HCT116 (cell line): Measurements from ENCODE around the gene BTG1. TPM values are rescaled to one million over a fixed set of nuclear protein-coding genes. Genes with fewer than 3 reads are reported as not detected.

ENCODE experiments used
- ATAC-seq: fragments of 200-7000 bp; cut with Tn5 transposase; 2 replicates; pipeline ENCODE4 v1.9.1; 2020; ENCODE audit warnings: mild to moderate bottlenecking, moderate library complexity
- BruUV-seq: library from RNA; stranded (reverse); fragments of 400-500 nt; replicated peaks from 2 replicates; lab custom pipeline; 2021; lab: Mats Ljungman, UMichigan
- CTCF ChIA-PET: fragments of 300-600 bp; sonication (Branson Sonifier 250); formaldehyde crosslinking; loops from one replicate; lab custom pipeline; 2021; ENCODE audit warnings: antibody characterized with exemption; lab: Charles Lee
- POLR2A ChIA-PET: fragments of 300-600, 350-600 bp; sonication (Branson Sonifier 250); formaldehyde crosslinking; loops from one replicate; lab custom pipeline; 2021; ENCODE audit warnings: antibody characterized with exemption; lab: Charles Lee
- RAD21 ChIA-PET, 2 experiments: fragments of 300-600 bp; sonication (Branson Sonifier 250); formaldehyde crosslinking; loops; one replicate each; lab custom pipeline; 2023; ENCODE audit warnings: low total read pairs in 2 of 2; ENCODE audit not compliant: uncharacterized antibody in 2 of 2, unreplicated experiment in 2 of 2, low non-redundant PET in 1 of 2; lab: Charles Lee
- DNase-seq: peaks from one replicate; pipeline ENCODE4 v3.0.0-alpha.2; 2010; ENCODE audit warnings: low read depth, low spot score
- H2AFZ ChIP-seq: fragments of 200-600 bp; shearing (Covaris generic), sonication (generic); 2 replicates; pipeline ENCODE4 v1.6.1; 2017; ENCODE audit warnings: low read depth, mixed run types, mixed read lengths, antibody characterized with exemption, low read length; ENCODE audit not compliant: poor library complexity, severe bottlenecking
- H3K27ac ChIP-seq: 2 replicates; pipeline ENCODE4 v1.5.1; 2012; ENCODE audit warnings: low read depth, low read length
- H3K27me3 ChIP-seq: fragments of 200-600 bp; sonication (generic); 2 replicates; pipeline ENCODE4 v1.6.1; 2016; ENCODE audit warnings: mixed run types, low read length, mixed read lengths; ENCODE audit not compliant: insufficient read depth
- H3K36me3 ChIP-seq, 2 experiments: fragments of 200-500 bp in 1 of 2; fragments of 200-600 bp in 1 of 2; sonication (Bioruptor generic) in 1 of 2; sonication (generic) in 1 of 2; 2 replicates each; pipeline versions ENCODE4 v1.5.1 to v1.6.1; 2014 to 2016; ENCODE audit warnings: low read length in 2 of 2, inconsistent platforms in 1 of 2, mixed read lengths in 1 of 2, mixed run types in 1 of 2; ENCODE audit not compliant: insufficient read depth in 2 of 2, control insufficient read depth in 1 of 2
- H3K4me1 ChIP-seq, 2 experiments: fragments of 200-600 bp in 1 of 2; sonication (generic) in 1 of 2; 2 replicates each; pipeline versions ENCODE4 v1.5.1 to v1.6.1; 2012 to 2017; ENCODE audit warnings: low read length in 2 of 2, inconsistent platforms in 1 of 2, mild to moderate bottlenecking in 1 of 2, mixed read lengths in 1 of 2, mixed run types in 1 of 2, moderate library complexity in 1 of 2; ENCODE audit not compliant: insufficient read depth in 2 of 2, control insufficient read depth in 1 of 2
- H3K4me2 ChIP-seq: fragments of 200-600 bp; sonication (generic); 2 replicates; pipeline ENCODE4 v1.6.1; 2017; ENCODE audit warnings: mixed run types, low read length, mixed read lengths
- H3K4me3 ChIP-seq, 2 experiments: fragments of 200-600 bp in 1 of 2; sonication (generic) in 1 of 2; replicated peaks in 1 of 2; 2 replicates each; pipeline ENCODE4 v1.5.1; 2011 to 2016; ENCODE audit warnings: low read length in 2 of 2, control low read depth in 1 of 2, low read depth in 1 of 2, mild to moderate bottlenecking in 1 of 2, mixed read lengths in 1 of 2, mixed run types in 1 of 2
- H3K79me2 ChIP-seq: fragments of 200-600 bp; sonication (generic); 2 replicates; pipeline ENCODE4 v1.6.1; 2017; ENCODE audit warnings: mild to moderate bottlenecking, mixed run types, low read length, moderate library complexity, mixed read lengths; ENCODE audit not compliant: insufficient read depth
- H3K9ac ChIP-seq: fragments of 200-600 bp; sonication (generic); 2 replicates; pipeline ENCODE4 v1.6.1; 2016; ENCODE audit warnings: low read length, mixed read lengths
- H3K9me2 ChIP-seq: fragments of 200-600 bp; sonication (generic), shearing (Covaris generic); 2 replicates; pipeline ENCODE4 v1.6.1; 2017; ENCODE audit warnings: mixed run types, mild to moderate bottlenecking, moderate library complexity; ENCODE audit not compliant: insufficient read depth
- H3K9me3 ChIP-seq, 2 experiments: fragments of 200-500 bp in 1 of 2; fragments of 200-600 bp in 1 of 2; sonication (Bioruptor generic) in 1 of 2; sonication (generic) in 1 of 2; 2 replicates each; pipeline ENCODE4 v1.6.1; 2014 to 2017; ENCODE audit warnings: low read length in 2 of 2, mixed read lengths in 2 of 2, inconsistent platforms in 1 of 2, low read depth in 1 of 2, mild to moderate bottlenecking in 1 of 2, mixed run types in 1 of 2, moderate library complexity in 1 of 2; ENCODE audit not compliant: control insufficient read depth in 1 of 2, insufficient read depth in 1 of 2
- H4K20me1 ChIP-seq: fragments of 200-600 bp; sonication (generic), shearing (Covaris generic); 2 replicates; pipeline ENCODE4 v1.6.1; 2017; ENCODE audit warnings: mixed run types, mild to moderate bottlenecking, moderate library complexity; ENCODE audit not compliant: insufficient read depth
- ATF3 ChIP-seq: IDR thresholded peaks from 2 replicates; pipeline ENCODE4 v1.6.1; 2012
- CEBPB ChIP-seq: IDR thresholded peaks from 2 replicates; pipeline ENCODE4 v1.6.1; 2012; ENCODE audit warnings: low read depth
- ELF1 ChIP-seq: IDR thresholded peaks from 2 replicates; pipeline ENCODE4 v1.6.1; 2012; ENCODE audit warnings: low read depth, borderline replicate concordance
- EZH2 ChIP-seq: fragments of 200-600 bp; sonication (generic); IDR thresholded peaks from 2 replicates; pipeline ENCODE4 v1.6.1; 2017; ENCODE audit warnings: antibody characterized with exemption, mixed run types
- EZH2phosphoT487 ChIP-seq: fragments of 200-600 bp; IDR thresholded peaks from 2 replicates; pipeline ENCODE4 v1.6.1; 2018; ENCODE audit warnings: antibody characterized with exemption, borderline replicate concordance
- MAX ChIP-seq: IDR thresholded peaks from 2 replicates; pipeline ENCODE4 v1.6.1; 2012
- POLR2A ChIP-seq: IDR thresholded peaks from 2 replicates; pipeline ENCODE4 v1.7.0; 2011; ENCODE audit warnings: borderline replicate concordance; ENCODE audit not compliant: insufficient read depth, insufficient read length; ENCODE audit errors: extremely low read depth
- RAD21 ChIP-seq: IDR thresholded peaks from 2 replicates; pipeline ENCODE4 v1.6.1; 2012; ENCODE audit warnings: low read depth, mild to moderate bottlenecking
- REST ChIP-seq: IDR thresholded peaks from 2 replicates; pipeline ENCODE4 v1.6.1; 2012; ENCODE audit warnings: low read depth
- SIN3A ChIP-seq: IDR thresholded peaks from 2 replicates; pipeline ENCODE4 v1.6.1; 2012; ENCODE audit warnings: low read depth
- SP1 ChIP-seq: IDR thresholded peaks from 2 replicates; pipeline ENCODE4 v1.6.1; 2012; ENCODE audit warnings: low read depth
- SRF ChIP-seq: IDR thresholded peaks from 2 replicates; pipeline ENCODE4 v1.6.1; 2012; ENCODE audit warnings: low read depth
- TCF7L2 ChIP-seq: IDR thresholded peaks from 2 replicates; pipeline ENCODE4 v1.7.0; 2011; ENCODE audit warnings: borderline replicate concordance, inconsistent platforms; ENCODE audit not compliant: insufficient read depth, insufficient read length; ENCODE audit errors: extremely low read depth
- YY1 ChIP-seq: IDR thresholded peaks from 2 replicates; pipeline ENCODE4 v1.6.1; 2011; ENCODE audit warnings: low read length, low read depth, moderate library complexity, mild to moderate bottlenecking; ENCODE audit not compliant: insufficient replicate concordance; ENCODE audit errors: extremely low read depth
- ZBTB33 ChIP-seq: IDR thresholded peaks from 2 replicates; pipeline ENCODE4 v1.6.1; 2011; ENCODE audit warnings: mild to moderate bottlenecking, low read length, moderate library complexity; ENCODE audit not compliant: insufficient replicate concordance; ENCODE audit errors: extremely low read depth
- ZFX ChIP-seq: fragments of 450-650 bp; IDR thresholded peaks from 2 replicates; pipeline ENCODE4 v1.6.1; 2017
- ZNF274 ChIP-seq: fragments of 200-500 bp; sonication (Bioruptor generic); IDR thresholded peaks from 2 replicates; pipeline ENCODE4 v1.6.1; 2014; ENCODE audit warnings: mild to moderate bottlenecking, low read depth, low read length, inconsistent platforms
- intact Hi-C: fragments of 100-400 bp; cut with micrococcal nuclease; formaldehyde crosslinking; loops from 2 replicates; pipeline ENCODE4 v1.10.0; 2022
- total RNA-seq: library from RNA; stranded (reverse); gene quantifications from one replicate; pipeline ENCODE4 v1.2.1, GENCODE V29; 2021; ENCODE audit not compliant: unreplicated experiment

BTG1 gene
- total RNA-seq, 1 experiment from 2014 or later = 57.3 TPM

- Histone ChIP-seq H3K27me3 (no peaks in the 10 kb centered on the region), H3K27ac (no peak overlapping the region), H3K9ac (no peak overlapping the region), H3K4me3 (no peak overlapping the region), H3K79me2 (no peaks in the 10 kb centered on the region), H3K9me2 (no peaks in the 10 kb centered on the region), H3K4me1 (no peaks in the 10 kb centered on the region), H3K36me3 (no peaks in the 10 kb centered on the region), H2AFZ (no peak overlapping the region), H3K4me2 (no peak overlapping the region), H4K20me1 (no peaks in the 10 kb centered on the region), H3K9me3 (no peaks in the 10 kb centered on the region)
- no TSS peak for BruUV-seq
- intact Hi-C loops = no loop called here
- ATAC-seq = no peak
- TF ChIP-seq ZBTB33 = no peak
- TF ChIP-seq ELF1 = no peak
- TF ChIP-seq EZH2 = no peak
- TF ChIP-seq ZNF274 = no peak
- no peak for TF ChIP-seq CEBPB
- no peak for TF ChIP-seq MAX
- no peak for TF ChIP-seq YY1
- no peak for TF ChIP-seq POLR2A
- TF ChIP-seq SP1 = no peak
- TF ChIP-seq RAD21 = no peak
- TF ChIP-seq ZFX = no peak
- TF ChIP-seq SIN3A = no peak
- TF ChIP-seq EZH2phosphoT487 = no peak
- no peak for TF ChIP-seq REST
- no peak for TF ChIP-seq ATF3
- TF ChIP-seq TCF7L2 = no peak
- TF ChIP-seq SRF = no peak
- RAD21 ChIA-PET = no interaction called here
- no peak for DNase-seq
- POLR2A ChIA-PET = no interaction called here
- CTCF ChIA-PET = no interaction called here
Measured at GRCh38 chr12:92122941-92123779, 22.5 kb downstream of the BTG1 start.
